ENCODE measurements around the gene ACVR2A.

DNA sequence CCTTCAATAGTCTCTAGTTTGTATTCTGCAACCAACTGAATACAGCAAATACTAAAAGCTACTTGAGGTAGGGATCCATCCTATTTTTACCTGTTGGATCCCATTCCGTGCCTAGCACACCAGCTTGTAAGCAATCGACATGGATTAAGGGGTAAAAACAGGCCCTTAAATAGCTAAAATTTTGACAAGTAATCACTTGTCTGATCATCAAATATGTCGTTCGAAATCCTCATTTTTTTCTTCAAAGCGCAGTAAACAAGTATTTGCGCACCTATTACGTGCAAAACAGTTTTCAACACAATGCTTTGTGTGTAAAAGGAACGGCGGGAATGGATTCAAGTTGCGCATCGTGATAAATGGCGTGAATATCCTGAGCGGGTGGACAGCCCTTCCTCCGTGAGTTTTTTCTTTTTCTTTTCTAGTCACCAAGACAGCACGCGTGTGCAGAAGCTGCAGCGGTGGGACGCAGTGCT lies 1.4 kb upstream of the ACVR2A start:
- TF ChIP-seq EZH2 (IDR thresholded peaks at IDR 0.05; ENCODE audit: insufficient read depth, poor library complexity, severe bottlenecking) (no peak), EZH2phosphoT487 (IDR thresholded peaks at IDR 0.05; ENCODE audit: insufficient read depth, low read depth) (no peak)
